Immature natural killer cell (primary cell): ENCODE data around the gene ZNF319. TPM values are rescaled to one million over a fixed set of nuclear protein-coding genes. Genes with fewer than 3 reads are reported as not detected.

Source experiments
- DNase-seq, 3 donors: peaks; one replicate each; pipeline ENCODE4 v3.0.0; 2022; ENCODE audit warnings: mixed read lengths in 1 of 3
- H3K27ac Mint-ChIP-seq, 6 donors: one replicate each; pipeline ENCODE4 v1.8.0; 2020; ENCODE audit warnings: mixed read lengths in 6 of 6, mild to moderate bottlenecking in 5 of 6, inconsistent platforms in 4 of 6, moderate library complexity in 3 of 6
- H3K27me3 Mint-ChIP-seq, 3 donors: one replicate each; pipeline ENCODE4 v1.8.0; 2020 to 2021; ENCODE audit warnings: low read depth in 3 of 3, mild to moderate bottlenecking in 3 of 3, mixed read lengths in 3 of 3, moderate library complexity in 3 of 3, inconsistent platforms in 1 of 3
- H3K36me3 Mint-ChIP-seq, 3 donors: one replicate each; pipeline ENCODE4 v1.8.0; 2020; ENCODE audit warnings: mixed read lengths in 3 of 3, inconsistent platforms in 2 of 3, mild to moderate bottlenecking in 2 of 3
- H3K4me1 Mint-ChIP-seq, 2 donors: one replicate each; pipeline ENCODE4 v1.8.0; 2020; ENCODE audit warnings: inconsistent platforms in 2 of 2, mild to moderate bottlenecking in 2 of 2, mixed read lengths in 2 of 2, moderate library complexity in 1 of 2
- H3K4me3 Mint-ChIP-seq, 5 donors: one replicate each; pipeline ENCODE4 v1.8.0; 2020; ENCODE audit warnings: mild to moderate bottlenecking in 5 of 5, mixed read lengths in 5 of 5, inconsistent platforms in 3 of 5, moderate library complexity in 3 of 5
- H3K9me3 Mint-ChIP-seq, 6 donors: one replicate each; pipeline ENCODE4 v1.8.0; 2020; ENCODE audit warnings: mild to moderate bottlenecking in 6 of 6, mixed read lengths in 6 of 6, inconsistent platforms in 4 of 6, moderate library complexity in 3 of 6
- polyA plus RNA-seq, 3 donors: library from polyadenylated mRNA; unstranded; fragments of 300-500 nt; fragmentation: Illumina TruSeq; gene quantifications; one replicate each; pipeline ENCODE4 v1.2.3, GENCODE V29; 2021

ZNF319 gene
- polyA plus RNA-seq, 3 donors from 2014 or later: 6.8 to 31.2 (median 10.3) TPM

GRCh38 chr16:57953857-57954256 is 46.6 kb downstream of the ZNF319 start:
- Mint-ChIP-seq H3K4me1 (no peaks in the 10 kb centered on the region), H3K36me3 (peaks cover 0 to 3% (median 0%) of the 10 kb centered on the region in 3 donors), H3K4me3 (no peak overlapping the region), H3K27ac (no peak overlapping the region), H3K9me3 (no peaks in the 10 kb centered on the region), H3K27me3 (peaks cover 0 to 3% (median 0%) of the 10 kb centered on the region in 3 donors)
- no peak for DNase-seq

DNA sequence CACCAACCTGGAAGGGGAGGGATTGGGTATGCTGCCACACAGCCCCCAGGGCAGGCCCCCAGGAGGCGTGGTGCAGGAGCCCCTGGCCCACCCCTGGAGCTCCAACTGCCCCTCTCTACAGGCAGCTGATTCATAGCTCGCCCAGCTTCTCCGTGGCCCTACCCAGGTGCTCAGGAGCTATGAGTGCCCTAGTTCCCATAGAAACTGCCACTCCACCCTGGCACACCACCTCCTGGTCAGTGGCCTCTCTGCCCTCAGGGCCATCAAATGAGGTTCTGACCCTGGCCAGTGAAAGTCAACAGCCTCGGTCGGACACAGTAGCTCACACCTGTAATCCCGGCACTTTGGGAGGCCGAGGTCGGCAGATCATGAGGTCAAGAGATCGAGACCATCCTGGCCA is 47.6 kb downstream of the ZNF319 start:
- peaks cover 0 to 3% (median 0%) of the 10 kb centered on the region in 3 donors for H3K36me3 Mint-ChIP-seq
- no peak overlapping the region for H3K27ac Mint-ChIP-seq

DNA sequence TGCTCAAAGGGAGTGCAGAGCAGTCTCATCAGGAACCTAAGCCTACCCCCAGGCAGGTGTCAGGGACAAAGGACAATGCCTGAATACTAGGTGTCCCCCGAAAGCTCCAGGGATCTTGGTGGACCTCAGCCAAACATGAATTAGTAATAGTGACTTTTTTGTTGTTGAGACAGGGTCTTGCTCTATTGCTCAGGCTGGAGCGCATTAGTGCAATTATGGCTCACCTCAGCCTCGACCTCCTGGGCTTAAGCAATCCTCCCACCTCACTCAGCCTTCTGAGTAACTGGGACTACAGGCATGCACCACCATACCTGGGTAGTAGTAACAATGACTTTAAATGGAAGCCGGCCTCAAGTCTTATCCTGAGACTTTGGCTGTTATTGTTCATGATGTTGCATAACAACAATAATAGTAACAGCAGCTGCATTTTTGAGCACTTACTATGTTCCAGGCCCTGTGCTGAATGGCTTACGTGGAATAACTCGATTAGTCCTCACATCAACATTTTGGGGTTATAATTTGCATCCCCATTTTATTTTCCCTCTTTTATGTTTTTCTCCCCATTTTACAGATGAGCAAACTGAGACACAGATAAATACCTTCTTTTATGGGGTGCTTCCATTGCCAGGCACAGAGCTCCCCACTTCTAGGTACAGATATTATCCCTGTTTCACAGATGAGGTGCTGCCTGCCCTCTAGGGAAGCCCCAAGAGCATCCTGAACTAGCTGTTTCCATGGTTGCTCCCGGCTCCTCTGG is 49.1 kb downstream of the ZNF319 start:
- Mint-ChIP-seq H3K27me3 (peaks cover 0 to 3% (median 0%) of the 10 kb centered on the region in 3 donors), H3K9me3 (no peaks in the 10 kb centered on the region), H3K36me3 (peaks cover 0 to 3% (median 0%) of the 10 kb centered on the region in 3 donors), H3K27ac (no peak overlapping the region), H3K4me3 (no peak overlapping the region), H3K4me1 (no peaks in the 10 kb centered on the region)
- no peak for DNase-seq

More for the DNA sequence above, 47.6 kb downstream of the ZNF319 start:
- H3K9me3 Mint-ChIP-seq: no peaks in the 10 kb centered on the region
- no peaks in the 10 kb centered on the region for H3K4me1 Mint-ChIP-seq
- peaks cover 0 to 3% (median 0%) of the 10 kb centered on the region in 3 donors for H3K27me3 Mint-ChIP-seq
- DNase-seq: no peak
- H3K4me3 Mint-ChIP-seq: no peak overlapping the region

DNA sequence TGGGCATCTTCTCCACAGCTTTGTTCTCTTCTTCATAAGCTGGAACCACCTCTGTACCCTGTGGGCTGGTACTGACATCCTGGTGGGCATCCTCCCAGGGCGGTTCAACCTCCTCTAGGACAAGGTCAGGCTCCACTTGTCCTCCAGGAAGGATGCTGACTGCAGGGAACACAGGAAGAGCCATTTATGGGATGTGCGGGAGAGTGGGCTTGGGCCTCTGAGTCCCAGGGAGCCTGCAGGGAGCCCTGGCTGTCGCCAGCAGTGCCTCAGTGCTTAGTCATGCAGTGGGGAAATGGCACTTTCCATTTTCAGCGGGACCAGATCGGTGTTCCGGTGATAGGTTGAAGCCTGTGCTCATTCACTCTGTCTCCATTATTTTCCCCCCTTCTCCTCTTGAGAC is 50.1 kb downstream of the ZNF319 start:
- Mint-ChIP-seq H3K4me1 (no peaks in the 10 kb centered on the region), H3K9me3 (no peaks in the 10 kb centered on the region), H3K36me3 (peaks cover 0 to 3% (median 0%) of the 10 kb centered on the region in 3 donors), H3K27me3 (peaks cover 0 to 3% (median 0%) of the 10 kb centered on the region in 3 donors), H3K27ac (no peak overlapping the region), H3K4me3 (no peak overlapping the region)
- DNase-seq: no peak

- no peak for DNase-seq
- Mint-ChIP-seq H3K27me3 (peaks cover 0 to 3% (median 0%) of the 10 kb centered on the region in 3 donors), H3K36me3 (peaks cover 0 to 3% (median 0%) of the 10 kb centered on the region in 3 donors), H3K4me1 (no peaks in the 10 kb centered on the region), H3K27ac (no peak overlapping the region), H3K4me3 (no peak overlapping the region), H3K9me3 (no peaks in the 10 kb centered on the region)
Observed at GRCh38 chr16:57949595-57950238, 50.8 kb downstream of the ZNF319 start.

GRCh38 chr16:57949013-57949412 is 51.5 kb downstream of the ZNF319 start:
- H3K9me3 Mint-ChIP-seq: no peaks in the 10 kb centered on the region
- no peaks in the 10 kb centered on the region for H3K4me1 Mint-ChIP-seq
- H3K27me3 Mint-ChIP-seq: peaks cover 0 to 3% (median 0%) of the 10 kb centered on the region in 3 donors
- no peak overlapping the region for H3K4me3 Mint-ChIP-seq
- H3K36me3 Mint-ChIP-seq: peaks cover 0 to 3% (median 0%) of the 10 kb centered on the region in 3 donors
- H3K27ac Mint-ChIP-seq: no peak overlapping the region
- DNase-seq: no peak

DNA sequence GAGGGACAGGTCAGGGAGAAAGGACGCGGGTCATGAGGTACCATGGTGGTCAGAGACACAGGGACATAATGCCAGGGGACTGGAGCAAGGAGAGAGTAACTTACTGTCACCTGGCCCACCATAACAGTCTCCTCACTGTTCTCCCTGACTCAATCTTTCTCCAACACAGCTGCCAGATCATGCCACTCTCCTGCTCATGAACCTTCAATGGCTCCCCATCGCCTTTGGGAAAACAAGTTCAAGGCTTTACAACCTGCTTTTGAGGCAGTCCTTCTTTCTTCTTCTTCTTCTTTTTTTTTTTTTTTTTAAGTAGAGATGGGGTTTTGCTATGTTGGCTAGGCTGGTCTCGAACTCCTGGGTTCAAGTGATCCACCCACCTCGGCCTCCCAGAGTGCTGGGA is 52.4 kb downstream of the ZNF319 start:
- H3K27ac Mint-ChIP-seq: no peak overlapping the region
- no peaks in the 10 kb centered on the region for H3K36me3 Mint-ChIP-seq
- no peaks in the 10 kb centered on the region for H3K9me3 Mint-ChIP-seq
- H3K4me1 Mint-ChIP-seq: no peaks in the 10 kb centered on the region
- H3K4me3 Mint-ChIP-seq: no peak overlapping the region
- H3K27me3 Mint-ChIP-seq: peaks cover 0 to 2% (median 0%) of the 10 kb centered on the region in 3 donors
- DNase-seq: no peak

GRCh38 chr16:57947261-57947660 is 53.2 kb downstream of the ZNF319 start:
- no peaks in the 10 kb centered on the region for H3K9me3 Mint-ChIP-seq
- H3K27ac Mint-ChIP-seq: no peak overlapping the region
- H3K27me3 Mint-ChIP-seq: peaks cover 0 to 2% (median 0%) of the 10 kb centered on the region in 3 donors
- no peaks in the 10 kb centered on the region for H3K36me3 Mint-ChIP-seq
- H3K4me3 Mint-ChIP-seq: no peak overlapping the region
- no peak for DNase-seq
- H3K4me1 Mint-ChIP-seq: no peaks in the 10 kb centered on the region

DNA sequence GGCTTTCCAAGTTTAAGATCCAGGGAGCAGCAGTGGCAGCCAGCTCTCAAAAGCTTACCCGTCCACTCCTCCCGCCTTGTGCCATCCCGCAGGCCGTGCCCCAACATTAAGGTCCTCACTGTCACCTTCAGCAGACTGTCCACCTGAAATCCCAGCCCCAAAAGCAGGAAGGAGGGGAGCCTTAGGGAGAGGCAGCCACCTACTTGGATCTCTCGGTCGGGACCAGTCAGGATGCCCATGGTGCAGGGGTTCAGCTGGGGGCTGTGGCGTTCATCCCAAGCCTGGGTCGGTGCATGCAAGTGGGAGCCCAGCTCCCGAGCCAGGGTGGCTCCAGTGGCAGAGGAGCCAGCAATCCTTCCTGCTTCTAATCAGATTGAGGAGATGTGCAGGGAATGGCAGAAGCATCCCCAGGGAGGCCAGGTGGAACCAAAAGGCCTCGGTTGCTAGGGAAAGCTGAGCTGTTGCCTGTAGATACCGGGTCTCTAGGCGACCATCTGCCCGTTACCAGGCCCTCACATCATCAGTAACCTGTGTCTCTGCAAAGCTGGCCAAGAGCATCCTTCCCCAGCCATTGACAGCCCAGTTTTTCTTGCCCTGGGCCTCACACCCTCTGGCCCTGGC is 54.2 kb downstream of the ZNF319 start:
- no peaks in the 10 kb centered on the region for H3K36me3 Mint-ChIP-seq
- no peak overlapping the region for H3K27ac Mint-ChIP-seq
- peaks cover 0 to 2% (median 0%) of the 10 kb centered on the region in 3 donors for H3K27me3 Mint-ChIP-seq
- no peak overlapping the region for H3K4me3 Mint-ChIP-seq
- H3K4me1 Mint-ChIP-seq: no peaks in the 10 kb centered on the region
- DNase-seq: no peak
- H3K9me3 Mint-ChIP-seq: no peaks in the 10 kb centered on the region

GRCh38 chr16:57945740-57946138 is 54.7 kb downstream of the ZNF319 start:
- H3K27me3 Mint-ChIP-seq: no peaks in the 10 kb centered on the region
- no peaks in the 10 kb centered on the region for H3K9me3 Mint-ChIP-seq
- no peaks in the 10 kb centered on the region for H3K36me3 Mint-ChIP-seq
- H3K4me1 Mint-ChIP-seq: no peaks in the 10 kb centered on the region
- no peak for DNase-seq
- no peak overlapping the region for H3K4me3 Mint-ChIP-seq
- no peak overlapping the region for H3K27ac Mint-ChIP-seq

GRCh38 chr16:57944970-57945739 is 55.3 kb downstream of the ZNF319 start:
- Mint-ChIP-seq H3K4me1 (no peaks in the 10 kb centered on the region), H3K9me3 (no peaks in the 10 kb centered on the region), H3K27ac (no peak overlapping the region), H3K27me3 (peaks cover 0 to 3% (median 0%) of the 10 kb centered on the region in 3 donors), H3K36me3 (no peaks in the 10 kb centered on the region), H3K4me3 (no peak overlapping the region)
- no peak for DNase-seq
